ENCODE data around the gene R3HDM2.

R3HDM2 gene

GRCh38 chr12:57471661-57472060 is 40.8 kb upstream of the R3HDM2 start:
- peaks cover 40% of the 10 kb centered on the region for H3K36me3 Mint-ChIP-seq
- no peak for DNase-seq (ENCODE audit: low spot score in 2 of 2)
- no peak overlapping the region for H3K4me3 Mint-ChIP-seq
- no peaks in the 10 kb centered on the region for H3K9me3 Mint-ChIP-seq
- no peak for ATAC-seq (ENCODE audit: low read depth)
- no peak overlapping the region for H3K27ac Mint-ChIP-seq
- H3K27me3 Mint-ChIP-seq = no peaks in the 10 kb centered on the region
- peaks cover 39% of the 10 kb centered on the region for H3K4me1 Mint-ChIP-seq

DNA sequence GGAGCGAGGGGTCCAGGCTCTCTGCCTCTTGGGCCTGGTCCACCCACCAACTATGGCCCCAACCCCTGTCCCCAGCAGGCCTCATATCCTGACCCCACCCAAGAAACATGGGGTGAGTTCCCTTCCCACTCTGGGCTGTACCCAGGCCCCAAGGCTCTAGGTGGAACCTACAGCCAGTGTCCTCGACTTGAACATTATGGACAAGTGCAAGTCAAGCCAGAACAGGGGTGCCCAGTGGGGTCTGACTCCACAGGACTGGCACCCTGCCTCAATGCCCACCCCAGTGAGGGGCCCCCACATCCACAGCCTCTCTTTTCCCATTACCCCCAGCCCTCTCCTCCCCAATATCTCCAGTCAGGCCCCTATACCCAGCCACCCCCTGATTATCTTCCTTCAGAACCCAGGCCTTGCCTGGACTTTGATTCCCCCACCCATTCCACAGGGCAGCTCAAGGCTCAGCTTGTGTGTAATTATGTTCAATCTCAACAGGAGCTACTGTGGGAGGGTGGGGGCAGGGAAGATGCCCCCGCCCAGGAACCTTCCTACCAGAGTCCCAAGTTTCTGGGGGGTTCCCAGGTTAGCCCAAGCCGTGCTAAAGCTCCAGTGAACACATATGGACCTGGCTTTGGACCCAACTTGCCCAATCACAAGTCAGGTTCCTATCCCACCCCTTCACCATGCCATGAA is 40.3 kb upstream of the R3HDM2 start:
- H3K27ac Mint-ChIP-seq = no peak overlapping the region
- H3K27me3 Mint-ChIP-seq = no peaks in the 10 kb centered on the region
- H3K4me1 Mint-ChIP-seq = peaks cover 34% of the 10 kb centered on the region
- DNase-seq (ENCODE audit: low spot score in 2 of 2) = no peak
- no peak overlapping the region for H3K4me3 Mint-ChIP-seq
- H3K36me3 Mint-ChIP-seq = peaks cover 38% of the 10 kb centered on the region
- H3K9me3 Mint-ChIP-seq = no peaks in the 10 kb centered on the region
- no peak for ATAC-seq (ENCODE audit: low read depth)

DNA sequence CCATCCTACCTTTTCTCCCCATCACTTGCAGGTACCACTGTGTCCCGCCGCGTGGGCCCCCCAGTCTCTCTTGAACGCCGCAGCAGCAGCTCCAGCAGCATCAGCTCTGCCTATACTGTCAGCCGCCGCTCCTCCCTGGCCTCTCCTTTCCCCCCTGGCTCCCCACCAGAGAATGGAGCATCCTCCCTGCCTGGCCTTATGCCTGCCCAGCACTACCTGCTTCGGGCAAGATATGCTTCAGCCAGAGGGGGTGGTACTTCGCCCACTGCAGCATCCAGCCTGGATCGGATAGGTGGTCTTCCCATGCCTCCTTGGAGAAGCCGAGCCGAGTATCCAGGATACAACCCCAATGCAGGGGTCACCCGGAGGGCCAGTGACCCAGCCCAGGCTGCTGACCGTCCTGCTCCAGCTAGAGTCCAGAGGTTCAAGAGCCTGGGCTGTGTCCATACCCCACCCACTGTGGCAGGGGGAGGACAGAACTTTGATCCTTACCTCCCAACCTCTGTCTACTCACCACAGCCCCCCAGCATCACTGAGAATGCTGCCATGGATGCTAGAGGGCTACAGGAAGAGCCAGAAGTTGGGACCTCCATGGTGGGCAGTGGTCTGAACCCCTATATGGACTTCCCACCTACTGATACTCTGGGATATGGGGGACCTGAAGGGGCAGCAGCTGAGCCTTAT is 39.6 kb upstream of the R3HDM2 start:
- no peak overlapping the region for H3K4me3 Mint-ChIP-seq
- no peak overlapping the region for H3K27ac Mint-ChIP-seq
- no peak for ATAC-seq (ENCODE audit: low read depth)
- H3K9me3 Mint-ChIP-seq = no peaks in the 10 kb centered on the region
- peaks cover 34% of the 10 kb centered on the region for H3K4me1 Mint-ChIP-seq
- no peak for DNase-seq (ENCODE audit: low spot score in 2 of 2)
- H3K36me3 Mint-ChIP-seq = peaks cover 36% of the 10 kb centered on the region
- no peaks in the 10 kb centered on the region for H3K27me3 Mint-ChIP-seq

GRCh38 chr12:57469296-57470164 is 38.7 kb upstream of the R3HDM2 start:
- Mint-ChIP-seq H3K36me3 (peaks cover 32% of the 10 kb centered on the region), H3K4me1 (peaks cover 34% of the 10 kb centered on the region), H3K9me3 (no peaks in the 10 kb centered on the region), H3K27ac (no peak overlapping the region), H3K27me3 (no peaks in the 10 kb centered on the region), H3K4me3 (no peak overlapping the region)
- no peak for ATAC-seq (ENCODE audit: low read depth)
- no peak for DNase-seq (ENCODE audit: low spot score in 2 of 2)

- no peaks in the 10 kb centered on the region for H3K9me3 Mint-ChIP-seq
- no peak overlapping the region for H3K27ac Mint-ChIP-seq
- peaks cover 22% of the 10 kb centered on the region for H3K36me3 Mint-ChIP-seq
- H3K27me3 Mint-ChIP-seq = no peaks in the 10 kb centered on the region
- DNase-seq (ENCODE audit: low spot score in 2 of 2) (no peak), ATAC-seq (ENCODE audit: low read depth) (no peak)
- H3K4me1 Mint-ChIP-seq = peaks cover 31% of the 10 kb centered on the region
- no peak overlapping the region for H3K4me3 Mint-ChIP-seq
These were observed 37.1 kb upstream of the R3HDM2 start for GRCh38 chr12:57467915-57468314.

DNA sequence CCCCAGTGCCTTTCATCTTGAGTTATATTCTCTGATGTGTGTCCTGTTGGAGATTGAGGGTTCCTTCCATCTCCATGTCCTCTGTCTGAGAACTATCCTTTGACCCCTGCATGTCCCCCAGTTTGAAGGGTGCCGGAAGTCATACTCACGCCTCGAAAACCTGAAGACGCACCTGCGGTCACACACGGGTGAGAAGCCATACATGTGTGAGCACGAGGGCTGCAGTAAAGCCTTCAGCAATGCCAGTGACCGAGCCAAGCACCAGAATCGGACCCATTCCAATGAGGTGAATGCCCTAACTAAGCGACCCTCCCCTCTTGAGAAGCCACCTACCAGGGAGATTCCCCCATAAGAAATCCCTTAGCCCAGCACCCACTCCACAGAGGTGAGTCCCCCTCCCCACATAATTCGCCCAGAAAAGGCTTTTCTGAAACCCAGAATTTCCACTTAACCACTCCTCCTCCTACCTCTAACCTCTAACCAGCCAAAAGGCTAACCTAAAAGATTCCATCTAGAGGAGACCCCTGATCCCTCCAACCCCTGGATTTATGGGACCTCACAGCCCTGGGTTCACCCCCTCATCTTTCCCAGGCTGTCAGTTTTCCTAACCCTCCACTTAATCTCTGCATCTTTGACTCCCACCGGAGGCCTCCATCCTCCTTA is 36.5 kb upstream of the R3HDM2 start:
- no peak for ATAC-seq (ENCODE audit: low read depth)
- no peak for DNase-seq (ENCODE audit: low spot score in 2 of 2)
- Mint-ChIP-seq H3K27ac (no peak overlapping the region), H3K9me3 (no peaks in the 10 kb centered on the region), H3K4me1 (peaks cover 33% of the 10 kb centered on the region), H3K27me3 (no peaks in the 10 kb centered on the region), H3K36me3 (peaks cover 19% of the 10 kb centered on the region), H3K4me3 (no peak overlapping the region)

GRCh38 chr12:57465747-57466505 is 35.1 kb upstream of the R3HDM2 start:
- Mint-ChIP-seq H3K27me3 (no peaks in the 10 kb centered on the region), H3K36me3 (peaks cover 13% of the 10 kb centered on the region), H3K4me3 (no peak overlapping the region), H3K4me1 (peaks cover 36% of the 10 kb centered on the region), H3K27ac (no peak overlapping the region), H3K9me3 (no peaks in the 10 kb centered on the region)
- no peak for DNase-seq (ENCODE audit: low spot score in 2 of 2)
- ATAC-seq (ENCODE audit: low read depth) = no peak

- Mint-ChIP-seq H3K9me3 (no peaks in the 10 kb centered on the region), H3K4me1 (peaks cover 39% of the 10 kb centered on the region), H3K36me3 (peaks cover 13% of the 10 kb centered on the region), H3K27ac (no peak overlapping the region), H3K27me3 (no peaks in the 10 kb centered on the region), H3K4me3 (no peak overlapping the region)
- ATAC-seq (ENCODE audit: low read depth) (no peak), DNase-seq (ENCODE audit: low spot score in 2 of 2) (no peak)
These were observed 34.3 kb upstream of the R3HDM2 start for GRCh38 chr12:57465030-57465746.

- Mint-ChIP-seq H3K4me3 (no peak overlapping the region), H3K27ac (no peak overlapping the region), H3K9me3 (no peaks in the 10 kb centered on the region), H3K36me3 (peaks cover 10% of the 10 kb centered on the region), H3K27me3 (no peaks in the 10 kb centered on the region), H3K4me1 (peaks cover 42% of the 10 kb centered on the region)
- no peak for DNase-seq (ENCODE audit: low spot score in 2 of 2)
- ATAC-seq (ENCODE audit: low read depth) = no peak
These were observed 33.7 kb upstream of the R3HDM2 start for GRCh38 chr12:57464569-57464968.

GRCh38 chr12:57462912-57463253 is 32.0 kb upstream of the R3HDM2 start:
- no peaks in the 10 kb centered on the region for H3K9me3 Mint-ChIP-seq
- peak overlapping the region; percentile 81 for H3K27ac Mint-ChIP-seq
- H3K27me3 Mint-ChIP-seq = no peaks in the 10 kb centered on the region
- peaks cover 2% of the 10 kb centered on the region for H3K36me3 Mint-ChIP-seq
- H3K4me3 Mint-ChIP-seq = peak overlapping the region; percentile 87
- DNase-seq (ENCODE audit: low spot score in 2 of 2) = no peak
- no peak for ATAC-seq (ENCODE audit: low read depth)
- peaks cover 49% of the 10 kb centered on the region for H3K4me1 Mint-ChIP-seq

DNA sequence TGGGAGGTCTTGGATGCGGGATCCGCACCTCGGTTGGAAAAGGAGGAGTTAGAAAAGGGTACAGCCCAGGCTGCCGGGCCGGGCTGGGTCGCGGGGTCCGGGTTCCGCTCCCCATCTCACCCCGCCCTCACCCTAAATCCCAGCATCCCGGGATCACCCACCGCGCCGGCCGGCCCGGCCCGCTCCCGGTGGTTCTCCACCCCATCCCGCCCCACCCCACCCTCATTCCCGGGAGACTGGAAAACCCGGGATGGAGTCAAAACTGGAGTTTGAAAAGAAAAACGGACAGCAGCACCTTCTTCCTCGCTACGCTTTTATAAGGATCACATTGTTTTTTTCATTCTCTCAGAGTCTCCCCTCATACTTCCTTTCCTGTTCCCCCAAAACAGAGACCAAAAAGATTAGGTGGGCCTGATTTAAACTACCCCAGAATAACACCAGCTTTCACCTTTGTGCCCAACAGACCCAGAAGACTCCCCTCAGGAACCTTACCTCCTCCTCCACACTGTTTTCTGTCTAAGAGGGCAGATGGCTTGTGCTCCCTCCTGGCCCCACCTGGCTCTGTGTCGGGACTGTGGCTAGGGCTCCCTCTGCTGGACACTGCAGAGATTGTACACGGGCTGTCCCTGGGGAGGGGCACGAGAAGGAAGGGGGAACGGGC is 31.5 kb upstream of the R3HDM2 start:
- H3K4me1 Mint-ChIP-seq = peaks cover 45% of the 10 kb centered on the region

GRCh38 chr12:57461917-57462250 is 31.0 kb upstream of the R3HDM2 start:
- Mint-ChIP-seq H3K36me3 (no peaks in the 10 kb centered on the region), H3K27ac (peak overlapping the region; percentile 62), H3K27me3 (no peaks in the 10 kb centered on the region), H3K4me1 (peaks cover 45% of the 10 kb centered on the region), H3K4me3 (peak overlapping the region; percentile 89), H3K9me3 (no peaks in the 10 kb centered on the region)
- ATAC-seq (ENCODE audit: low read depth) (no peak), DNase-seq (ENCODE audit: low spot score in 2 of 2) (no peak)

More for the DNA sequence above, 31.5 kb upstream of the R3HDM2 start:
- ATAC-seq (ENCODE audit: low read depth) = peak; percentile 62
- Mint-ChIP-seq H3K27me3 (no peaks in the 10 kb centered on the region), H3K9me3 (no peaks in the 10 kb centered on the region), H3K4me3 (peak overlapping the region; percentile 89), H3K27ac (peak overlapping the region; percentile 81), H3K36me3 (no peaks in the 10 kb centered on the region)
- DNase-seq (ENCODE audit: low spot score in 2 of 2) = peak; percentile 93 to 96

All from memory B cell (primary cell).